CD14-positive monocyte (primary cell): ENCODE measurements around the gene SSTR1. TPM values are rescaled to one million over a fixed set of nuclear protein-coding genes. Genes with fewer than 3 reads are reported as not detected.

Experiments
- DNase-seq, 3 donors: peaks; one replicate each; pipeline ENCODE4 v3.0.0-alpha.2; 2011 to 2022
- H2AFZ ChIP-seq: 2 replicates; pipeline ENCODE4 v1.6.0; 2012; ENCODE audit warnings: mild to moderate bottlenecking, low read depth, low read length, inconsistent platforms; ENCODE audit not compliant: insufficient read depth, poor library complexity, severe bottlenecking
- H3K27ac ChIP-seq, 2 donors: 1 replicate in 1 of 2; 2 replicates in 1 of 2; pipeline ENCODE4 v1.5.1; 2012 to 2013; ENCODE audit warnings: low read length in 2 of 2, control low read depth in 1 of 2, inconsistent platforms in 1 of 2, low read depth in 1 of 2, mild to moderate bottlenecking in 1 of 2
- H3K27me3 ChIP-seq, 2 donors: one replicate each; pipeline versions ENCODE4 v1.6.0 to v1.6.1; 2011 to 2013; ENCODE audit warnings: low read length in 2 of 2; ENCODE audit not compliant: control insufficient read depth in 2 of 2, insufficient read depth in 2 of 2
- H3K36me3 ChIP-seq, 2 donors: replicated peaks in 1 of 2; 1 replicate in 1 of 2; 2 replicates in 1 of 2; pipeline versions ENCODE4 v1.5.1 to v1.6.1; 2012 to 2013; ENCODE audit warnings: low read length in 2 of 2, control low read depth in 1 of 2, inconsistent platforms in 1 of 2, mild to moderate bottlenecking in 1 of 2; ENCODE audit not compliant: insufficient read depth in 2 of 2, control insufficient read depth in 1 of 2
- H3K4me1 ChIP-seq, 2 donors: 1 replicate in 1 of 2; 2 replicates in 1 of 2; pipeline versions ENCODE4 v1.5.1 to v1.6.1; 2012 to 2013; ENCODE audit warnings: low read length in 2 of 2, control low read depth in 1 of 2, inconsistent platforms in 1 of 2, mild to moderate bottlenecking in 1 of 2, moderate library complexity in 1 of 2; ENCODE audit not compliant: insufficient read depth in 2 of 2, control insufficient read depth in 1 of 2
- H3K4me2 ChIP-seq: replicated peaks from 2 replicates; pipeline ENCODE3; 2012; ENCODE audit warnings: low read length, moderate library complexity, mild to moderate bottlenecking; ENCODE audit not compliant: poor library complexity, severe bottlenecking; ENCODE audit errors: extremely low read depth
- H3K4me3 ChIP-seq, 3 experiments: fragments of 200-600 bp in 1 of 3; sonication (generic) in 1 of 3; replicated peaks in 1 of 3; 1 replicate in 2 of 3; 2 replicates in 1 of 3; pipeline ENCODE4 v1.5.1; 2011 to 2013; ENCODE audit warnings: low read length in 3 of 3, mild to moderate bottlenecking in 3 of 3, control low read depth in 2 of 3, low read depth in 2 of 3, inconsistent platforms in 1 of 3, moderate library complexity in 1 of 3
- H3K79me2 ChIP-seq: 2 replicates; pipeline ENCODE4 v1.6.0; 2012; ENCODE audit warnings: mild to moderate bottlenecking, control low read depth, inconsistent platforms, low read length, moderate library complexity; ENCODE audit not compliant: insufficient read depth
- H3K9ac ChIP-seq: 2 replicates; pipeline ENCODE4 v1.6.0; 2017; ENCODE audit warnings: low read length, mild to moderate bottlenecking; ENCODE audit not compliant: insufficient read depth, poor library complexity, severe bottlenecking
- H3K9me3 ChIP-seq, 2 donors: replicated peaks in 1 of 2; 1 replicate in 1 of 2; 2 replicates in 1 of 2; pipeline versions ENCODE4 v1.5.1 to v1.6.1; 2012 to 2013; ENCODE audit warnings: low read length in 2 of 2, control low read depth in 1 of 2; ENCODE audit not compliant: control insufficient read depth in 1 of 2, insufficient read depth in 1 of 2
- H4K20me1 ChIP-seq: 2 replicates; pipeline ENCODE4 v1.6.0; 2012; ENCODE audit warnings: mild to moderate bottlenecking, low read length, control low read depth, moderate library complexity; ENCODE audit not compliant: insufficient read depth
- H3K27ac Mint-ChIP-seq, 7 donors: one replicate each; pipeline ENCODE4 v1.8.0; 2020; ENCODE audit warnings: mild to moderate bottlenecking in 7 of 7, mixed read lengths in 7 of 7, moderate library complexity in 6 of 7, inconsistent platforms in 2 of 7
- H3K27me3 Mint-ChIP-seq, 3 donors: one replicate each; pipeline ENCODE4 v1.8.0; 2021 to 2022; ENCODE audit warnings: low read depth in 3 of 3, mild to moderate bottlenecking in 3 of 3, mixed read lengths in 3 of 3, moderate library complexity in 3 of 3, inconsistent platforms in 1 of 3
- H3K36me3 Mint-ChIP-seq, 2 donors: one replicate each; pipeline ENCODE4 v1.8.0; 2020; ENCODE audit warnings: mixed read lengths in 2 of 2, inconsistent platforms in 1 of 2, mild to moderate bottlenecking in 1 of 2
- H3K4me1 Mint-ChIP-seq: one replicate; pipeline ENCODE4 v1.8.0; 2020; ENCODE audit warnings: mild to moderate bottlenecking, mixed read lengths
- H3K4me3 Mint-ChIP-seq, 2 donors: one replicate each; pipeline ENCODE4 v1.8.0; 2020; ENCODE audit warnings: mild to moderate bottlenecking in 2 of 2, mixed read lengths in 2 of 2, moderate library complexity in 1 of 2
- H3K9me3 Mint-ChIP-seq, 7 donors: one replicate each; pipeline ENCODE4 v1.8.0; 2020 to 2022; ENCODE audit warnings: mixed read lengths in 7 of 7, mild to moderate bottlenecking in 6 of 7, moderate library complexity in 6 of 7, inconsistent platforms in 2 of 7
- WGBS: methylation state at CpG from one replicate; pipeline ENCODE4 v1.1.5; 2013; ENCODE audit warnings: missing lambda C conversion rate; ENCODE audit not compliant: insufficient coverage; 5-methylcytosine and 5-hydroxymethylcytosine counted together
- intact Hi-C, 2 donors: fragments of 100-400 bp; cut with micrococcal nuclease; formaldehyde crosslinking; loops; one replicate each; pipeline versions ENCODE4 v1.15.0 to v1.15.1; 2023
- polyA plus RNA-seq, 3 donors: library from polyadenylated mRNA; depleted of rRNA in 1 of 3; unstranded in 2 of 3; stranded (reverse) in 1 of 3; fragments of 300-500 nt in 2 of 3; fragments of >200 nt in 1 of 3; fragmentation: Illumina TruSeq in 2 of 3; gene quantifications; 1 replicate in 2 of 3; 2 replicates in 1 of 3; pipeline ENCODE4 v1.2.3, GENCODE V29; 2012 to 2021
- TF ChIP-seq, protein P1 (sequence below): fragments of 200-600 bp; IDR thresholded peaks from one replicate; pipeline ENCODE4 v1.8.0; 2022; ENCODE audit warnings: antibody characterized with exemption, mild to moderate bottlenecking

The SSTR1 gene
- polyA plus RNA-seq, 3 donors, result not detected

- H2AFZ ChIP-seq, result no peak overlapping the region
- no peaks in the 10 kb centered on the region for H3K4me1 Mint-ChIP-seq
- DNase-seq, result no peak
- H3K4me3 Mint-ChIP-seq, result no peak overlapping the region
- TF ChIP-seq, protein P1, sequence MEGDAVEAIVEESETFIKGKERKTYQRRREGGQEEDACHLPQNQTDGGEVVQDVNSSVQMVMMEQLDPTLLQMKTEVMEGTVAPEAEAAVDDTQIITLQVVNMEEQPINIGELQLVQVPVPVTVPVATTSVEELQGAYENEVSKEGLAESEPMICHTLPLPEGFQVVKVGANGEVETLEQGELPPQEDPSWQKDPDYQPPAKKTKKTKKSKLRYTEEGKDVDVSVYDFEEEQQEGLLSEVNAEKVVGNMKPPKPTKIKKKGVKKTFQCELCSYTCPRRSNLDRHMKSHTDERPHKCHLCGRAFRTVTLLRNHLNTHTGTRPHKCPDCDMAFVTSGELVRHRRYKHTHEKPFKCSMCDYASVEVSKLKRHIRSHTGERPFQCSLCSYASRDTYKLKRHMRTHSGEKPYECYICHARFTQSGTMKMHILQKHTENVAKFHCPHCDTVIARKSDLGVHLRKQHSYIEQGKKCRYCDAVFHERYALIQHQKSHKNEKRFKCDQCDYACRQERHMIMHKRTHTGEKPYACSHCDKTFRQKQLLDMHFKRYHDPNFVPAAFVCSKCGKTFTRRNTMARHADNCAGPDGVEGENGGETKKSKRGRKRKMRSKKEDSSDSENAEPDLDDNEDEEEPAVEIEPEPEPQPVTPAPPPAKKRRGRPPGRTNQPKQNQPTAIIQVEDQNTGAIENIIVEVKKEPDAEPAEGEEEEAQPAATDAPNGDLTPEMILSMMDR, result no peak
- peaks cover 0 to 12% of the 10 kb centered on the region in 2 donors for H3K9me3 ChIP-seq
- H3K36me3 ChIP-seq, result no peaks in the 10 kb centered on the region
- no peaks in the 10 kb centered on the region for H3K79me2 ChIP-seq
- H3K9me3 Mint-ChIP-seq, result peaks cover 0 to 8% (median 2%) of the 10 kb centered on the region in 7 donors
- peaks cover 0 to 4% of the 10 kb centered on the region in 2 donors for H3K4me1 ChIP-seq
- H3K36me3 Mint-ChIP-seq, result no peaks in the 10 kb centered on the region
- no peak overlapping the region for H3K27ac Mint-ChIP-seq
- peaks cover 18 to 27% (median 23%) of the 10 kb centered on the region in 3 donors for H3K27me3 Mint-ChIP-seq
- peaks cover 17 to 21% of the 10 kb centered on the region in 2 donors for H3K27me3 ChIP-seq
- H3K9ac ChIP-seq, result no peak overlapping the region
- no peaks in the 10 kb centered on the region for H4K20me1 ChIP-seq
- intact Hi-C loops, result no loop called here
- no peak overlapping the region for H3K27ac ChIP-seq
- no peak overlapping the region for H3K4me2 ChIP-seq
- no peak overlapping the region for H3K4me3 ChIP-seq
Observed at GRCh38 chr14:38250331-38250730, 42.6 kb downstream of the SSTR1 start.

- H3K4me1 Mint-ChIP-seq, result peaks cover 6% of the 10 kb centered on the region
- no peaks in the 10 kb centered on the region for H3K79me2 ChIP-seq
- DNase-seq, result no peak
- no peak overlapping the region for H3K4me2 ChIP-seq
- H3K9ac ChIP-seq, result no peak overlapping the region
- WGBS, result no CpG with 5 or more reads among the region's 4 CpGs
- peaks cover 28 to 37% of the 10 kb centered on the region in 2 donors for H3K27me3 ChIP-seq
- H3K36me3 ChIP-seq, result no peaks in the 10 kb centered on the region
- H3K4me3 Mint-ChIP-seq, result no peak overlapping the region
- peaks cover 0 to 14% (median 3%) of the 10 kb centered on the region in 7 donors for H3K9me3 Mint-ChIP-seq
- no peak overlapping the region for H3K27ac ChIP-seq
- TF ChIP-seq, protein P1, result no peak
- no peaks in the 10 kb centered on the region for H4K20me1 ChIP-seq
- H3K4me1 ChIP-seq, result peaks cover 4 to 5% of the 10 kb centered on the region in 2 donors
- intact Hi-C loops, result no loop called here
- peaks cover 32 to 41% (median 39%) of the 10 kb centered on the region in 3 donors for H3K27me3 Mint-ChIP-seq
- no peak overlapping the region for H2AFZ ChIP-seq
- H3K36me3 Mint-ChIP-seq, result no peaks in the 10 kb centered on the region
- H3K4me3 ChIP-seq, result no peak overlapping the region
- H3K27ac Mint-ChIP-seq, result peak overlapping the region in 1 of 7 donors; percentile 5
- H3K9me3 ChIP-seq, result peaks cover 0 to 22% of the 10 kb centered on the region in 2 donors
Observed at GRCh38 chr14:38252066-38252710, 44.5 kb downstream of the SSTR1 start.
